ENCODE results near the gene CRYGD. TPM values are rescaled to one million over a fixed set of nuclear protein-coding genes. Genes with fewer than 3 reads are reported as not detected.

Gene CRYGD
- total and polyA plus RNA-seq, 2 of the 13 experiments (the other 11 are each of a cell fraction or from before 2014, with no cell fraction given) = not detected

DNA sequence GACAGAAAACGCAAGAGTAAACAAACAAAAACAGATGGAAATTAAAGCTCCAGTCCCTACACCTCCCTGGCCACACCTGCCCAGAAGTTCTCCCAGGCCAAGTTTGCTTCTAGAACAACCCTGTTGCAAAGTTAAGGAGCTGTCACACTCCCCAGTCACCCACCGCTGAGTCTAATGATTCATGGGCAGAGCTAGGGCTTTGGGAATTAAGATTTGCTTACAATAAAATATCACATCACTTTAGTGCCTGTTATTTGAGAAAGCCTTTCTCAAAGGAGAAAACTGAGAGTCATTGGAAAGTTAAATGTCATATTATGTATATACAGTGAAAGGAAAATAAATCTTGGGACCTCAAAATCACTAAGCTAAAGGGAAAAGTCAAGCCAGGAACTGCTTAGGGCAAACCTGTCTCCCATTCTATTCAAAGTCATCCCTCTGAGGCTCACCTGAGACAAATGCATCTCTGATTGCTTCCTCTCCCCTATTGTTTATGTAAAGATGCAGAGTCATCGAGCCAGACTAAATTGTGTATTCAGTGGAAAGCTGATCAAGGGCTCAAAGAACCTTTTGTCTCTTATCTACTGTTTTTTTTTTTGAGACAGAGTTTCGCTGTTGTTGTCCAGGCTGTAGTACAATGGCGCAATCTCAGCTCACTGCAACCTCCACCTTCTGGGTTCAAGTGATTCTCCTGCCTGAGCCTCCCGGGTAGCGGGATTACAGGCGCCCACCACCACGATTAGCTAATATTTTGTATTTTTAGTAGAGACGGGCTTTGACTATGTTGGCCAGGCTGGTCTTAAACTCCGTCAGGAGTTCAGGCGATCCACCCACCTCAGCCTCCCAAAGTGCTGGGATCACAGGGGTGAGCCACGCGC is 18.8 kb upstream of the CRYGD start (continued):
- TF ChIP-seq, protein P1, sequence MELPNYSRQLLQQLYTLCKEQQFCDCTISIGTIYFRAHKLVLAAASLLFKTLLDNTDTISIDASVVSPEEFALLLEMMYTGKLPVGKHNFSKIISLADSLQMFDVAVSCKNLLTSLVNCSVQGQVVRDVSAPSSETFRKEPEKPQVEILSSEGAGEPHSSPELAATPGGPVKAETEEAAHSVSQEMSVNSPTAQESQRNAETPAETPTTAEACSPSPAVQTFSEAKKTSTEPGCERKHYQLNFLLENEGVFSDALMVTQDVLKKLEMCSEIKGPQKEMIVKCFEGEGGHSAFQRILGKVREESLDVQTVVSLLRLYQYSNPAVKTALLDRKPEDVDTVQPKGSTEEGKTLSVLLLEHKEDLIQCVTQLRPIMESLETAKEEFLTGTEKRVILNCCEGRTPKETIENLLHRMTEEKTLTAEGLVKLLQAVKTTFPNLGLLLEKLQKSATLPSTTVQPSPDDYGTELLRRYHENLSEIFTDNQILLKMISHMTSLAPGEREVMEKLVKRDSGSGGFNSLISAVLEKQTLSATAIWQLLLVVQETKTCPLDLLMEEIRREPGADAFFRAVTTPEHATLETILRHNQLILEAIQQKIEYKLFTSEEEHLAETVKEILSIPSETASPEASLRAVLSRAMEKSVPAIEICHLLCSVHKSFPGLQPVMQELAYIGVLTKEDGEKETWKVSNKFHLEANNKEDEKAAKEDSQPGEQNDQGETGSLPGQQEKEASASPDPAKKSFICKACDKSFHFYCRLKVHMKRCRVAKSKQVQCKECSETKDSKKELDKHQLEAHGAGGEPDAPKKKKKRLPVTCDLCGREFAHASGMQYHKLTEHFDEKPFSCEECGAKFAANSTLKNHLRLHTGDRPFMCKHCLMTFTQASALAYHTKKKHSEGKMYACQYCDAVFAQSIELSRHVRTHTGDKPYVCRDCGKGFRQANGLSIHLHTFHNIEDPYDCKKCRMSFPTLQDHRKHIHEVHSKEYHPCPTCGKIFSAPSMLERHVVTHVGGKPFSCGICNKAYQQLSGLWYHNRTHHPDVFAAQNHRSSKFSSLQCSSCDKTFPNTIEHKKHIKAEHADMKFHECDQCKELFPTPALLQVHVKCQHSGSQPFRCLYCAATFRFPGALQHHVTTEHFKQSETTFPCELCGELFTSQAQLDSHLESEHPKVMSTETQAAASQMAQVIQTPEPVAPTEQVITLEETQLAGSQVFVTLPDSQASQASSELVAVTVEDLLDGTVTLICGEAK (IDR thresholded peaks at IDR 0.05) = no peak
- TF ChIP-seq, protein P1 (CRISPR knock-in tag; IDR thresholded peaks at IDR 0.05) = no peak
- TF ChIP-seq ELF3 (CRISPR knock-in tag; IDR thresholded peaks at IDR 0.05) = peak; percentile 31; the same call in 1 of the 2 replicates
- TF ChIP-seq, protein P2, sequence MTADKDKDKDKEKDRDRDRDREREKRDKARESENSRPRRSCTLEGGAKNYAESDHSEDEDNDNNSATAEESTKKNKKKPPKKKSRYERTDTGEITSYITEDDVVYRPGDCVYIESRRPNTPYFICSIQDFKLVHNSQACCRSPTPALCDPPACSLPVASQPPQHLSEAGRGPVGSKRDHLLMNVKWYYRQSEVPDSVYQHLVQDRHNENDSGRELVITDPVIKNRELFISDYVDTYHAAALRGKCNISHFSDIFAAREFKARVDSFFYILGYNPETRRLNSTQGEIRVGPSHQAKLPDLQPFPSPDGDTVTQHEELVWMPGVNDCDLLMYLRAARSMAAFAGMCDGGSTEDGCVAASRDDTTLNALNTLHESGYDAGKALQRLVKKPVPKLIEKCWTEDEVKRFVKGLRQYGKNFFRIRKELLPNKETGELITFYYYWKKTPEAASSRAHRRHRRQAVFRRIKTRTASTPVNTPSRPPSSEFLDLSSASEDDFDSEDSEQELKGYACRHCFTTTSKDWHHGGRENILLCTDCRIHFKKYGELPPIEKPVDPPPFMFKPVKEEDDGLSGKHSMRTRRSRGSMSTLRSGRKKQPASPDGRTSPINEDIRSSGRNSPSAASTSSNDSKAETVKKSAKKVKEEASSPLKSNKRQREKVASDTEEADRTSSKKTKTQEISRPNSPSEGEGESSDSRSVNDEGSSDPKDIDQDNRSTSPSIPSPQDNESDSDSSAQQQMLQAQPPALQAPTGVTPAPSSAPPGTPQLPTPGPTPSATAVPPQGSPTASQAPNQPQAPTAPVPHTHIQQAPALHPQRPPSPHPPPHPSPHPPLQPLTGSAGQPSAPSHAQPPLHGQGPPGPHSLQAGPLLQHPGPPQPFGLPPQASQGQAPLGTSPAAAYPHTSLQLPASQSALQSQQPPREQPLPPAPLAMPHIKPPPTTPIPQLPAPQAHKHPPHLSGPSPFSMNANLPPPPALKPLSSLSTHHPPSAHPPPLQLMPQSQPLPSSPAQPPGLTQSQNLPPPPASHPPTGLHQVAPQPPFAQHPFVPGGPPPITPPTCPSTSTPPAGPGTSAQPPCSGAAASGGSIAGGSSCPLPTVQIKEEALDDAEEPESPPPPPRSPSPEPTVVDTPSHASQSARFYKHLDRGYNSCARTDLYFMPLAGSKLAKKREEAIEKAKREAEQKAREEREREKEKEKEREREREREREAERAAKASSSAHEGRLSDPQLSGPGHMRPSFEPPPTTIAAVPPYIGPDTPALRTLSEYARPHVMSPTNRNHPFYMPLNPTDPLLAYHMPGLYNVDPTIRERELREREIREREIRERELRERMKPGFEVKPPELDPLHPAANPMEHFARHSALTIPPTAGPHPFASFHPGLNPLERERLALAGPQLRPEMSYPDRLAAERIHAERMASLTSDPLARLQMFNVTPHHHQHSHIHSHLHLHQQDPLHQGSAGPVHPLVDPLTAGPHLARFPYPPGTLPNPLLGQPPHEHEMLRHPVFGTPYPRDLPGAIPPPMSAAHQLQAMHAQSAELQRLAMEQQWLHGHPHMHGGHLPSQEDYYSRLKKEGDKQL (CRISPR knock-in tag; IDR thresholded peaks at IDR 0.05; ENCODE audit: low read depth) = peak; percentile 24; the same call in 1 of the 2 replicates
- TF ChIP-seq TP53 (CRISPR knock-in tag; conservative IDR thresholded peaks at IDR 0.05) = 0 out of 2 replicates have a peak, but pooled peaks have one; percentile 57
- TF ChIP-seq FOXK2 (IDR thresholded peaks at IDR 0.05) = no peak
- TF ChIP-seq ZBTB42 (CRISPR knock-in tag; IDR thresholded peaks at IDR 0.05) = no peak
- TF ChIP-seq RARA (CRISPR knock-in tag; IDR thresholded peaks at IDR 0.05) = peak; percentile 44; the same call in 1 of the 2 replicates
- TF ChIP-seq, protein P3, sequence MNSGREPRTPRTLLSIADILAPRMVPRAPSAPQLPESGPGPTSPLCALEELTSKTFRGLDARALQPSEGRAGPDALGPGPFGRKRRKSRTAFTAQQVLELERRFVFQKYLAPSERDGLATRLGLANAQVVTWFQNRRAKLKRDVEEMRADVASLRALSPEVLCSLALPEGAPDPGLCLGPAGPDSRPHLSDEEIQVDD (CRISPR knock-in tag; IDR thresholded peaks at IDR 0.05; ENCODE audit: borderline replicate concordance) = no peak
- TF ChIP-seq HNF4G (IDR thresholded peaks at IDR 0.05; ENCODE audit: borderline replicate concordance, low read depth, low read length) = no peak
- no peak for TF ChIP-seq HNF4G (CRISPR knock-in tag; IDR thresholded peaks at IDR 0.05; ENCODE audit: borderline replicate concordance, low read depth)
- 0 out of 2 replicates have a peak, but pooled peaks have one; percentile 22 for TF ChIP-seq KDM3A (CRISPR knock-in tag; IDR thresholded peaks at IDR 0.05; ENCODE audit: low read depth)
- no peak for TF ChIP-seq MXI1 (IDR thresholded peaks at IDR 0.05; ENCODE audit: borderline replicate concordance, low read depth, low read length)

All from HepG2 (cell line).